Midbrain (tissue), 1 donor: Measurements from ENCODE around the gene LRMDA.

Experiments used
- DNase-seq: peaks from one replicate; lab custom pipeline; 2025; lab: John Stamatoyannopoulos, UW

LRMDA gene

DNA sequence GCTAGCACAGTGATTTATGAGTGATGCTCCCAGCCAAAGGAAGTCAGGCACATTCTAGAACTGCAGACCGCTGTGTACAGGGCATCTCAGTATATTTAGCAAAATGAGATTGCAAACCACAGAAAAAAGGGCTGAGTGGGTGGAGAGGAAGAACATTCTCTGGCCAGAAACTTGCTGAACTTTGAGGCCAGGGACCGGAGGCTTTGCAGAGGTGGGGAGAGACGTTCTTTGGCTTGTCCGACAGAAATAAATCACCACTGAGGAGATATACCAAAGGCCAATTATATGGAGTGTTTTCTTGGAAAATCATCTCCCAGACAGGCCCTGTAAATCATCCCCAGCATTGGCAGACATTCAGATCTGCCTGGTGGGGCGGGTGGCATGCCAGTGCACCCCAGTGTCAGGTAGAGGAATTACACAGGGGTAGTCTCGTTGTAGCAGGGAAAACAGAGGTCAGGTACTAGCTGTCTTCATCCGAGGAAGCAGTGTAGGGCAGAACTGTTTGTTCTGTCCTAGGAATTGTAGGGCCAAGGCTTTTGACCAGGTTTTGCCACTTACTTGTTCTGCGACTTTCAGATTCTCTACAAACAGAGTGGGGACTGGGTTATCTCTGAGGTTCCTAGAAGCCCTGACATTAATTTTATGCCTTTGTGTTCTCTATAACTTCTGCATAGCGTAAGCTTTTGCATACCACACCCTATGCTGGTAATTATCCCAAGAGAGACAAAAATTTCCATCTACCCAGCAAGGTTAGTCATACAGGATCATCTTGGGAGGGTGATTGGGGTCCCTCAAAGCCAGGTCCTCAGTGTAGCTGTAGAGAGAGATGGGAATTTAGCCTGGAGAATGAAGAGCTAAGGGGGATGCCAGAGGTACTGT lies 655.6 kb downstream of the LRMDA start:
- DNase-seq, result no peak

DNA sequence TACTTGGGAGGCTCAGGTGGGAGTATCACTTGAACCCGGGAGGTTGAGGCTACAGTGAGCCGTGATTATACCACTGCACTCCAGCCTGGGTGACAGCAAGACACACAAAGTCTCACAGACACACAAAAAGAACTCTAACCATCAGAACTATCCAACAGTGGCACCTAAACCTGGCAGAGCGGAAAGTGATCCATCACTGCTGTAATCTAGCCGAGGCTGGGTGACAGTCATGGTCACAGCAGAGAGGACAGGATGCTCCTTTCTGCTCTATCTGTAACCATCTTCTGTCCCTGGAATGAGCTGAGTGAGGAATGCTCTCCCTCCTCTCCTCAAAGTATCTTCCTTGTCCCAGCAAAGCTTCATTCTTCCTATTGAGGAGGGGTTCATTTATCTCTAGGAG lies 656.6 kb downstream of the LRMDA start:
- DNase-seq, result no peak

- DNase-seq, result no peak
These were observed 657.6 kb downstream of the LRMDA start for GRCh38 chr10:76088980-76089379.

GRCh38 chr10:76089556-76090180 lies 658.2 kb downstream of the LRMDA start:
- DNase-seq, result no peak

- DNase-seq, result no peak
These were observed 660.5 kb downstream of the LRMDA start for GRCh38 chr10:76091926-76092325.

DNA sequence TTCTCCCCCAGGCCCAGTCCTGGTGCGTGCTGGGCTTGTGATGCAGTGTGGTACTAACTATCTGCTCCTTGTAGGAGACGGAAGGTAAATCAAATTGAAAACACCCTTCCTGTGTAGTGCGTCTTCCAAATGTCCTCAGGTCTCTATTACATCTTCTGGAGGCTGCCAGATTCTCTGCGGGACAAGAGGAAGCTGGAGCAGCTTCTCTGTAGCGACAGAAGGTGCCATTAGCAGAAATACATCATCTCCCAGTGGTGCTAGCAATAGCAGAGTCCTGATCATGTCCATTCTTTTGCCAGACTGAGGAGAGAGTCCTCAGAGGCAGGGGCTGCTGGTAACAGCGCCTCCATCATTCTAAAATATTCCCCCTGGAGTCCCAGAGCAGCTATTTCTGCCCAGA lies 675.2 kb downstream of the LRMDA start:
- DNase-seq, result no peak

DNA sequence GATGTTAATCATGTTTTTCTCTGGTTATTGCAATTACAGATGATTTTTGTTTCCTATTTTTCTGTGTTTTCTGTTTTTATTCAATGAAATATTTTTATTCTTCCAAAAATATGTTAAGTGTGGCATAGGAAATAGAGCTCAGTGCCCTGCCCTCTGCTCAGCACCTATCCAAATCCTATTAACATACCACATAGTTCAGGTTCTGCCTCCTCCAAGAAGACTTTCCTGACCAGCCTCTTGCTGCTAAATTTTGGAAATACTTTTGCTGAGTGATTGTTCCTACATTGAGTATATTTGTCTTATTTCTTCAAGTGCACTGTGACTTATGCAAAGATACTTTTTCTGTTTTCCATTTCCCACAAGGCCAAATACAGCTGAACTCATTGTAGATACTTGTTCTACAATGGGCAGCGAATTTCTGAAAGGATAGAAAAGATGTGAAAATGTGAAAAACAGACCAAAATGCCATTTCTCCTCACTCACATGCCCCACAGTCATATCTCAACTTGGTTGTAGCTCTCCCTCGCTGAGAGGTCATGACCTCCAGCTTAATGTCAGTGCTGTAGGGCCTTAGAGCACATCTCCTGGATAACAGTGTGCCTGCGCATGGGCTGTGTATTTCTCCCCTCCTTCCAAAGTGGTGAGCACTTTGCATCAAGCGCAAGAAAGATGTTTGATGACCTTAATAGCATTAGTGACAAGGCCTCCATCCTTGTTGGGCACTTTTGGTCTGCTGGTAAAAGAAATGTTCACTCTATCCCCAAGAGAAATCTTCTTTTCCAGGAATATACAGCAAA lies 677.3 kb downstream of the LRMDA start:
- no peak for DNase-seq

GRCh38 chr10:76111404-76111803 lies 680.0 kb downstream of the LRMDA start:
- DNase-seq, result no peak

DNA sequence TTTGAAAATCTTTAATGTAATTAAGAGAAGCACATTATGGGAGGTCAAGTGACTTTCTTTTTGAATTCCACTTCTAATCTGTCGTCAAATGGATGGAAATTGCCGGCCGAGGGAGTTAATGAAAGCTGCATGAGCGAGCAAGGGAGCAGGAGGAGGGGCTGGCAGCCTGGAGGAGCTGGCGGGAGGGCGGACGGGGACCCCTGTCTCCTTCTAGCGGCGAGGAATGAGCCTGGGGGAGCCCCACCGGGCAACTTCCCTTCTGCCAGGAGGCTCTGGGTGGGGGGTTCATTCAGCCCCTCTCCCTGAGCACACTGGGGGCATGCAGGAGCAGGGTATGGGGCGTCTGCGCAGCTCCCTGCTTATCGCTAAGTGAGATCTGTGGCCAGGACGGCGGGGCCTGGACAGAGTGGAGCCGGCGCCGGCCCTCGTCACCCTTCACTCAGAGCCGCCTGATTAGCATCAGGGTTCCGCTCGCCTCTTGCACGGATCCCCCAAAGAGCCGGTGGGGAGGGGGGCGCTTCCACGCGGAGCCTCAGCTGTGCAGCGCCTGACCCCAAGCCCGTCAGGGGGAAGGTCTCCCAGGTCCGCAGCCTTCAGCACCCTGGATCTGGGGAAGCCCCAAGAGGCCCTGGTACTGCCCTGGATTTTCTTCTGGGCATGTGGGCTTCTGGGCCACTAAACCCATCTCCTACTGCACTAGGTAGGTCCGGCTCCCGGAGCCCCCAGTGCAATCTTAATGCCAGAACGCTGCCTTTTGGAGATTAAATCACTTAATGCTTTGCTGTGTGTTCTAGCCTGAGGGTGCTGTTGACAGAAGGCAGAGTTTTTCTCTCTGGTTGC lies 680.8 kb downstream of the LRMDA start:
- no peak for DNase-seq

DNA sequence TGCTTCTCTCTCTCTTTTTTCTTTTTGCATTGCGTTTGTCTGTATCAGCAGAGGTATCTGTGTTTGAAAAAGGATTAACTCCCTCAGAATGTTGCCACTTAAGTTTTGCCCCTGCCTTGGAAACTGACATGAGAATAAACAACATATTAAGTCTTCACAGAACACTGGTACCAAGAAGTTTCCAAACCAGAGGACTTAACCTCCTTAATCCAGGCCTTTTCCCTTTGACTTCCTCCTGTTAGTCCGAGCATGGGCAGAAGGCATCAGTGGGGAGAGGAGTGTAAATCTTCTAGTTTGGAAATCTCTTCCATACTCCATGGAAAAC lies 681.4 kb downstream of the LRMDA start:
- no peak for DNase-seq

GRCh38 chr10:76113952-76114351 lies 682.5 kb downstream of the LRMDA start:
- DNase-seq, result no peak

GRCh38 chr10:76114581-76115001 lies 683.2 kb downstream of the LRMDA start:
- DNase-seq, result no peak

DNA sequence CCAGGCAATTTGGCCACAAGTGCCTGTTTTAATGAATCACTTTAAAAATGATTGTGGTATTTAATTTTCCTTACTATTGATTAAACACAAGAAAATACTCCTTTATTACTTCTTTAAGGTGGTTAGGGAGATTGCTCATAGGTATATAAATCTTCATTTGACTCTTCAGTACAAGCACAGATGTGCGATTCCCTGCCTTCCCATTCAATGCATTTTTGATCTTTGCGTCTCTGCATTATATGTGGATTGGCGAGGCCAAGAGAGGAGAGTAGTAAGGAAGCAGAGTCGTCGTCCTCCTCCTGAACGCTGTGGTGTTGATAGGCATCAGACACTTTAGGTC lies 683.7 kb downstream of the LRMDA start:
- DNase-seq, result no peak

DNA sequence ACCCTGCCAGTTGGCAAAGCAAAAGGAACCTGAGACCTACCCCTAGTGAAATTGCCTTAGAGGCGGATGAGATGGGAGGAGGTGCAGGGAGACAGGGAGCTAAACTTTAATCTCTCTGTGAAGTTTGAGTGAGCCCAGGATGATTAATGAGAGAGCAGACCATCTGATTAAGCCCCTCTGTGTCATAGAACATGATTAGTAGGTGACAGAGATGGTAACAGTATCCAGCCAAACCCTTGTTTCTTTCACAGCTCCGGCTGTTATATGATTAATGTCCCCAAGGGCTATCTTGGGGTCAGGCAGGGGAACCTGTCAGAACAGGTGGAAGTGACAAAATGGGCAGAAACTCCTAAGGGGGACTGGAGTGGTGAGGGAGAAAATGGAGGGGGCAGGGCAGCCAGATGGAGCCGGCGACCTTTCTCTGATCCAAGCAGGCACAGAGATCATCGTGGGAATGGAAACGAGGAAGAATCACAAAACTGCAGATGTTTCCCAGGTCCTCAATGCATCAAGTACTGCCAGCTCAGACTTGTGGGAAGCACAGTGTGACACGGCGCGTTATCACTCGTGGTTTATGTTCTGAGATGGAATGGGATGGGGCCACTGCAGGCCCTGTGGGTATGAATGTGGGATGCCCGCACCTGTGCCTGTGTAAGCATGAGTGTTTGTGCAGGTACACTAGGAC lies 684.2 kb downstream of the LRMDA start:
- no peak for DNase-seq

GRCh38 chr10:76116523-76116922 lies 685.1 kb downstream of the LRMDA start:
- DNase-seq, result no peak

DNA sequence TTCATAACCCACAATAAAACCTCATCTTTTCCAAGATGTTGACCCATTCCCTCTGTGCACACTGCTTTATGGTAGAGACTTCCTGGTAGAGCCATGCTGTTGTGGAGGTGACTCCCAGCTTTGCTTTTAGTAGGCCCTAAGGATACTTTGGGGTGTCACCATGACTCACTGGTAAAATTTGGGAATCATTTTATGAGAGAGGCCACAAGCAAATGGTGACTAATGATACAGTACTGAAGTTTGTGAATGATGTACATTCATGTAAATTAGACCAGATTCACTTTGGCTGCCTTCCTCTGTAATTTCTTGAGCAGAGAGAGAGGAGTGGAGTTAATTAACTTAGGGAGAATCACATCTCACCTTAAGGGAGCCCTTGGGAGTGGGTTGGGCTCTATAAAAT lies 686.5 kb downstream of the LRMDA start:
- no peak for DNase-seq

DNA sequence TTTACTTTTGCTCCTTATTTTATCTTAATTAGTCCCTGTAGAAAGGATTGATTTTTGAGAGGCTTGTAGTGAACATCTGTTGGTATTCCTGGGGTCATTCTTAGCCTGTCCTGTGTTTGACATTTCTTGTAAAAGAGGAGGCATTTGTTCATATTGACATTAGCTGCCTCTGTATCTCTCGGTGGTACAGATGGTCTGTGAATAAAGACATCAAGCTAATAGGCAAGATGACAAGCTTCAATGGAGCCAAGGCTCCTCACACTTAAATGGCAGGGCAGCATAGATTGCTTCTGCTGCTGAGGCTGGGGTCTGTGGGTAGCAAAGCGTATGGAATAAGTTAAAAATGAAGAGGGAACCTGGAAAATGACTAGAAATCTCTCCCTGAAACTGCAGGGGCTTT lies 687.6 kb downstream of the LRMDA start:
- DNase-seq, result no peak

DNA sequence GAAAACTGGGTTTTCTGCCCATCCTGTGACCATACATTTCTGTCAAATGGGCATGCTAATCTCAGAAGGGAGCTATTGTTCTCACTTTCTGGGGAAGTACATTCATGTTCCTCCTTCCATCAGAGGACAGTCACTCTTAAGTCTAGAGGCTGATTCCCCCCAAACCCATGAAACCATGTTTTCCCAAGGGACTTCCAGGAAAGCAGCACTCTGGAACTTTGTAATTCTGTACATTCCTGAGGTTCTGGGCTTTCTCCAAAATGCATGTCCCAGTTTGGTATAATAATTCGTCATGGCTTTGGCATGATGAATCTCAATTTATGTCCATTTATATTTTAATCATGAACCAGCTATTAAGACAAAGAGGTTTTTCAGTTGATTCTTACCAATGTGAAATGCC lies 688.1 kb downstream of the LRMDA start:
- no peak for DNase-seq

GRCh38 chr10:76122056-76122455 lies 690.6 kb downstream of the LRMDA start:
- no peak for DNase-seq

DNA sequence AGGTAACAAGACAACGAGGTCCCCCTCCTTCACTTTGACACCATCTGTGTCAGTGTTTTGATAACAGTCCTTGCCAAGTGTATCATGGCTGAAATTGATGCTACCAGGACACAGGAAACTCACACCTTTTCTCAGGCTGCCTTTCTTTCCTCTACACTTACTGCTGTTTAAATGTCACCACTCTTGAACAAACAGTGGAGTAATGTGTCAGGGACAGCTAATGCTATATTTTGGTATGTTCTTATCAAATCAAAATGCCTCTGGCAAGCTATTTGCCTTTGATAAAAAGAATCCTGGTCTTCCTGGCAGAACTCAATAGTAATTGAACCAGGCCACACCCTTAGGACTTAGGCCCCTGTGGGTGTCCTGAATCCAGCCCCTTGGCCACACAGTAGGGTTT lies 692.9 kb downstream of the LRMDA start:
- no peak for DNase-seq

- no peak for DNase-seq
These were observed 694.5 kb downstream of the LRMDA start for GRCh38 chr10:76125900-76126299.
